HG03354 (cell line): ENCODE results near the gene KCMF1.

Experiments
- ATAC-seq: cut with Tn5 transposase; IDR thresholded peaks from one replicate; pipeline ENCODE4 v1.9.1; 2021; ENCODE audit warnings: mild to moderate bottlenecking; ENCODE audit not compliant: unreplicated experiment, poor library complexity, severe bottlenecking

Gene KCMF1

GRCh38 chr2:85016446-85016845 is 45.5 kb downstream of the KCMF1 start:
- ATAC-seq, result no peak

- ATAC-seq, result no peak
Measured at GRCh38 chr2:85017411-85018048, 46.6 kb downstream of the KCMF1 start.

- no peak for ATAC-seq
Measured at GRCh38 chr2:85018049-85018447, 47.1 kb downstream of the KCMF1 start.

GRCh38 chr2:85019121-85019520 is 48.2 kb downstream of the KCMF1 start:
- ATAC-seq, result no peak

- ATAC-seq, result no peak
Measured at GRCh38 chr2:85022232-85022631, 51.3 kb downstream of the KCMF1 start.

GRCh38 chr2:85024372-85025047 is 53.5 kb downstream of the KCMF1 start:
- no peak for ATAC-seq

GRCh38 chr2:85032621-85033020 is 61.7 kb downstream of the KCMF1 start:
- no peak for ATAC-seq

- ATAC-seq, result no peak
Measured at GRCh38 chr2:85033388-85033787, 62.4 kb downstream of the KCMF1 start.

- ATAC-seq, result no peak
Measured at GRCh38 chr2:85034158-85034557, 63.2 kb downstream of the KCMF1 start.

GRCh38 chr2:85037622-85038021 is 66.7 kb downstream of the KCMF1 start:
- no peak for ATAC-seq

- no peak for ATAC-seq
Measured at GRCh38 chr2:85042330-85042729, 71.4 kb downstream of the KCMF1 start.

GRCh38 chr2:85048534-85048933 is 77.6 kb downstream of the KCMF1 start:
- ATAC-seq, result no peak

- ATAC-seq, result no peak
Measured at GRCh38 chr2:85049236-85049635, 78.3 kb downstream of the KCMF1 start.

- no peak for ATAC-seq
Measured at GRCh38 chr2:85053802-85054201, 82.8 kb downstream of the KCMF1 start.

- no peak for ATAC-seq
Measured at GRCh38 chr2:85057226-85057962, 86.4 kb downstream of the KCMF1 start.

GRCh38 chr2:85061896-85062295 is 90.9 kb downstream of the KCMF1 start:
- ATAC-seq, result no peak

- no peak for ATAC-seq
Measured at GRCh38 chr2:85062565-85062964, 91.6 kb downstream of the KCMF1 start.

GRCh38 chr2:85063981-85064599 is 93.1 kb downstream of the KCMF1 start:
- no peak for ATAC-seq

- ATAC-seq, result no peak
Measured at GRCh38 chr2:85064927-85065577, 94.1 kb downstream of the KCMF1 start.
